K562 (cell line): ENCODE results near the gene C1orf50. TPM values are rescaled to one million over a fixed set of nuclear protein-coding genes. Genes with fewer than 3 reads are reported as not detected.

Experiments used
- ARNT ChIP-seq, 2 experiments: fragments of 450-650 bp; IDR thresholded peaks; 2 replicates each; pipeline ENCODE4 v1.6.1; 2016; ENCODE audit warnings: mild to moderate bottlenecking in 1 of 2
- CBX8 ChIP-seq: fragments of 200-600 bp; sonication (generic); IDR thresholded peaks from 2 replicates; pipeline ENCODE4 v1.6.1; 2012; ENCODE audit warnings: borderline replicate concordance, mixed run types, low read depth, mild to moderate bottlenecking, moderate library complexity, mixed read lengths, low read length, control low read depth, inconsistent platforms; ENCODE audit not compliant: poor library complexity, severe bottlenecking; ENCODE audit errors: extremely low read depth
- CEBPG ChIP-seq, 3 experiments: fragments of 200-800 bp in 1 of 3; sonication (Bioruptor generic) in 1 of 3; sonication (generic) in 1 of 3; formaldehyde crosslinking in 1 of 3; IDR thresholded peaks in 2 of 3; conservative IDR thresholded peaks in 1 of 3; 2 replicates each; pipeline versions ENCODE4 v1.6.1 to v1.8.0; 2016 to 2022; ENCODE audit warnings: missing compliant biosample characterization in 2 of 3, missing genetic modification characterization in 2 of 3, mild to moderate bottlenecking in 1 of 3, missing genetic modification reagents in 1 of 3
- DEAF1 ChIP-seq: fragments of 450-650 bp; formaldehyde crosslinking; IDR thresholded peaks from 2 replicates; pipeline ENCODE4 v1.4.0; 2020; ENCODE audit warnings: mild to moderate bottlenecking, moderate library complexity
- SMARCA5 ChIP-seq: fragments of 450-650 bp; IDR thresholded peaks from 2 replicates; pipeline ENCODE4 v1.6.1; 2016
- ZNF518B ChIP-seq: fragments of 250-450 bp; sonication (Bioruptor Pico); IDR thresholded peaks from 2 replicates; pipeline ENCODE4 v1.5.0; 2021; ENCODE audit warnings: mild to moderate bottlenecking, moderate library complexity
- polyA plus RNA-seq, 8 experiments: library from polyadenylated mRNA; depleted of rRNA in 4 of 8; stranded (reverse) in 5 of 8; unstranded in 3 of 8; fragments of >200 nt; fragmentation: Nextera tagmentation in 2 of 8; fragmentation: Illumina TruSeq in 1 of 8; extraction: Ambion mirVana in 2 of 8; extraction: Trizol in 1 of 8; gene quantifications; 2 replicates each; pipeline versions ENCODE4 v1.2.1 to v1.2.3, GENCODE V29; 2011 to 2014; ENCODE audit warnings: inconsistent platforms in 1 of 8, missing spikeins in 1 of 8
- total RNA-seq, 7 experiments: library from RNA; depleted of rRNA in 6 of 7; stranded (reverse); fragments of >200 nt in 6 of 7; fragmentation: Illumina TruSeq in 2 of 7; extraction: Trizol in 2 of 7; gene quantifications; 2 replicates each; pipeline versions ENCODE4 v1.2.1 to v1.2.3, GENCODE V29; 2011 to 2021; ENCODE audit warnings: low replicate concordance in 1 of 7
- TF ChIP-seq, protein P1 (sequence below), 2 experiments: fragments of 450-650 bp; formaldehyde crosslinking in 1 of 2; IDR thresholded peaks; 2 replicates each; pipeline versions ENCODE4 v1.4.0 to v1.6.1; 2014 to 2020; ENCODE audit warnings: mild to moderate bottlenecking in 2 of 2, borderline replicate concordance in 1 of 2, low read depth in 1 of 2
- TF ChIP-seq, protein P2 (sequence below): fragments of 200-800 bp; sonication (Bioruptor generic); IDR thresholded peaks from 2 replicates; pipeline ENCODE4 v1.6.1; 2017; ENCODE audit warnings: missing genetic modification characterization, missing compliant biosample characterization

Gene C1orf50
- total and polyA plus RNA-seq, 9 of the 15 experiments (the other 6 are each of a cell fraction or from before 2014, with no cell fraction given), result 0.55 to 13.9 (median 5.2) TPM

- no peak for TF ChIP-seq DEAF1 (CRISPR knock-in tag)
- TF ChIP-seq ZNF518B, result no peak
- no peak for TF ChIP-seq CBX8
- TF ChIP-seq SMARCA5, result peak; percentile 21; the same call in 1 of the 2 replicates
- TF ChIP-seq ARNT (IDR thresholded peaks at IDR 0.05), result peak in 1 of 2 experiments; percentile 29; a peak in 1 of 4 replicates
- TF ChIP-seq, protein P1, sequence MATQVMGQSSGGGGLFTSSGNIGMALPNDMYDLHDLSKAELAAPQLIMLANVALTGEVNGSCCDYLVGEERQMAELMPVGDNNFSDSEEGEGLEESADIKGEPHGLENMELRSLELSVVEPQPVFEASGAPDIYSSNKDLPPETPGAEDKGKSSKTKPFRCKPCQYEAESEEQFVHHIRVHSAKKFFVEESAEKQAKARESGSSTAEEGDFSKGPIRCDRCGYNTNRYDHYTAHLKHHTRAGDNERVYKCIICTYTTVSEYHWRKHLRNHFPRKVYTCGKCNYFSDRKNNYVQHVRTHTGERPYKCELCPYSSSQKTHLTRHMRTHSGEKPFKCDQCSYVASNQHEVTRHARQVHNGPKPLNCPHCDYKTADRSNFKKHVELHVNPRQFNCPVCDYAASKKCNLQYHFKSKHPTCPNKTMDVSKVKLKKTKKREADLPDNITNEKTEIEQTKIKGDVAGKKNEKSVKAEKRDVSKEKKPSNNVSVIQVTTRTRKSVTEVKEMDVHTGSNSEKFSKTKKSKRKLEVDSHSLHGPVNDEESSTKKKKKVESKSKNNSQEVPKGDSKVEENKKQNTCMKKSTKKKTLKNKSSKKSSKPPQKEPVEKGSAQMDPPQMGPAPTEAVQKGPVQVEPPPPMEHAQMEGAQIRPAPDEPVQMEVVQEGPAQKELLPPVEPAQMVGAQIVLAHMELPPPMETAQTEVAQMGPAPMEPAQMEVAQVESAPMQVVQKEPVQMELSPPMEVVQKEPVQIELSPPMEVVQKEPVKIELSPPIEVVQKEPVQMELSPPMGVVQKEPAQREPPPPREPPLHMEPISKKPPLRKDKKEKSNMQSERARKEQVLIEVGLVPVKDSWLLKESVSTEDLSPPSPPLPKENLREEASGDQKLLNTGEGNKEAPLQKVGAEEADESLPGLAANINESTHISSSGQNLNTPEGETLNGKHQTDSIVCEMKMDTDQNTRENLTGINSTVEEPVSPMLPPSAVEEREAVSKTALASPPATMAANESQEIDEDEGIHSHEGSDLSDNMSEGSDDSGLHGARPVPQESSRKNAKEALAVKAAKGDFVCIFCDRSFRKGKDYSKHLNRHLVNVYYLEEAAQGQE (IDR thresholded peaks at IDR 0.05; ENCODE audit: borderline replicate concordance), result peak; percentile 16; the same call in 1 of the 2 replicates
- TF ChIP-seq, protein P1 (CRISPR knock-in tag; IDR thresholded peaks at IDR 0.05; ENCODE audit: low read depth), result no peak
- TF ChIP-seq, protein P2, sequence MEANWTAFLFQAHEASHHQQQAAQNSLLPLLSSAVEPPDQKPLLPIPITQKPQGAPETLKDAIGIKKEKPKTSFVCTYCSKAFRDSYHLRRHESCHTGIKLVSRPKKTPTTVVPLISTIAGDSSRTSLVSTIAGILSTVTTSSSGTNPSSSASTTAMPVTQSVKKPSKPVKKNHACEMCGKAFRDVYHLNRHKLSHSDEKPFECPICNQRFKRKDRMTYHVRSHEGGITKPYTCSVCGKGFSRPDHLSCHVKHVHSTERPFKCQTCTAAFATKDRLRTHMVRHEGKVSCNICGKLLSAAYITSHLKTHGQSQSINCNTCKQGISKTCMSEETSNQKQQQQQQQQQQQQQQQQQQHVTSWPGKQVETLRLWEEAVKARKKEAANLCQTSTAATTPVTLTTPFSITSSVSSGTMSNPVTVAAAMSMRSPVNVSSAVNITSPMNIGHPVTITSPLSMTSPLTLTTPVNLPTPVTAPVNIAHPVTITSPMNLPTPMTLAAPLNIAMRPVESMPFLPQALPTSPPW (CRISPR knock-in tag), result peak; percentile 88
- TF ChIP-seq CEBPG (CRISPR knock-in tag; IDR thresholded peaks at IDR 0.05), result no peak
- no peak for TF ChIP-seq CEBPG (tag; conservative IDR thresholded peaks at IDR 0.05 in 1 of 2, IDR thresholded peaks at IDR 0.05 in 1 of 2)
Observed at GRCh38 chr1:42765832-42766740, 963 bp upstream of the C1orf50 start (continued).
